Activated naive CD4-positive, alpha-beta T cell treated with anti-CD3 and anti-CD28 coated beads, Interleukin-2, amount 50 U/mL, for 16 hours (primary cell): Measurements from ENCODE around the gene ZCCHC2.

Experiments used
- DNase-seq: peaks from one replicate; pipeline ENCODE4 v3.0.0-alpha.2; 2020

The ZCCHC2 gene

GRCh38 chr18:62512532-62512931, 10.3 kb upstream of the ZCCHC2 start:
- DNase-seq = no peak

GRCh38 chr18:62512996-62513395, 9.8 kb upstream of the ZCCHC2 start:
- no peak for DNase-seq

- DNase-seq = no peak
Observed at GRCh38 chr18:62514570-62514969, 8.3 kb upstream of the ZCCHC2 start.

- DNase-seq = no peak
Observed at GRCh38 chr18:62516242-62516641, 6.6 kb upstream of the ZCCHC2 start.

GRCh38 chr18:62518460-62519375, 4.1 kb upstream of the ZCCHC2 start:
- no peak for DNase-seq

GRCh38 chr18:62519684-62520083, 3.1 kb upstream of the ZCCHC2 start:
- no peak for DNase-seq

- DNase-seq = no peak
Observed at GRCh38 chr18:62521082-62521481, 1.7 kb upstream of the ZCCHC2 start.

- DNase-seq = no peak
Observed at GRCh38 chr18:62521593-62521992, 1.2 kb upstream of the ZCCHC2 start.

- DNase-seq = no peak
Observed at GRCh38 chr18:62522178-62522503, 684 bp upstream of the ZCCHC2 start.

- no peak for DNase-seq
Observed at GRCh38 chr18:62523255-62523588, 397 bp downstream of the ZCCHC2 start.

- DNase-seq = peak; percentile 69
Observed at GRCh38 chr18:62523631-62524439, 1.0 kb downstream of the ZCCHC2 start.

- peak; percentile 64 for DNase-seq
Observed at GRCh38 chr18:62524440-62525200, 1.8 kb downstream of the ZCCHC2 start.

- no peak for DNase-seq
Observed at GRCh38 chr18:62525608-62526007, 2.8 kb downstream of the ZCCHC2 start.

- peak; percentile 67 for DNase-seq
Observed at GRCh38 chr18:62526098-62527025, 3.5 kb downstream of the ZCCHC2 start.

GRCh38 chr18:62529597-62529996, 6.8 kb downstream of the ZCCHC2 start:
- no peak for DNase-seq

- no peak for DNase-seq
Observed at GRCh38 chr18:62531078-62531477, 8.3 kb downstream of the ZCCHC2 start.

GRCh38 chr18:62531931-62532330, 9.1 kb downstream of the ZCCHC2 start:
- no peak for DNase-seq

GRCh38 chr18:62536005-62536404, 13.2 kb downstream of the ZCCHC2 start:
- no peak for DNase-seq

- no peak for DNase-seq
Observed at GRCh38 chr18:62537042-62537894, 14.4 kb downstream of the ZCCHC2 start.

GRCh38 chr18:62537946-62538345, 15.1 kb downstream of the ZCCHC2 start:
- no peak for DNase-seq

- no peak for DNase-seq
Observed at GRCh38 chr18:62538881-62539280, 16.1 kb downstream of the ZCCHC2 start.
